ENCODE data around the gene GNE. TPM values are rescaled to one million over a fixed set of nuclear protein-coding genes. Genes with fewer than 3 reads are reported as not detected.

GNE gene
- polyA plus RNA-seq, 3 donors: 4.1 to 5.0 (median 4.5) TPM

DNA sequence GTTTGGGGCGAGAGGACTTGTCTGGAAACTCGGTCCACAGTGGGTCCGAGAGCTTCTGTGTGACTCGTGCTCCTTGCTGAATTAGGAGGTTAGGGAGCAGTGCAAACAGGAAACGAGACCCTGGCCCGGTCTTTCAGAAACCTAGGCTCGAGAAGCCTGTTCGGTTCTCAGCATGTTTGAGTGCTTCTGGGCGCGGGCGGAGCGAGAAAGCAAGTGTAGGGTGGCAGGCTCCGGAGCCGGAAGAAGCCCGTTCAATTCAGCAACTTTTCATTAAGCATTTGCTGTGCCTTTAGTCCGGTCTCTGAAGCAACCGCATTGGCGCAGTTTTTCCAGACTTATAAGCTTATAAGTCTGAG is 67.0 kb downstream of the GNE start:
- Histone ChIP-seq H3K4me1 (ENCODE audit: control insufficient read depth in 1 of 2, insufficient read depth in 2 of 2, low read length in 2 of 2) (peaks cover 31 to 40% of the 10 kb centered on the region in 2 donors), H3K9me3 (replicated peaks in 1 of 2; ENCODE audit: control insufficient read depth in 1 of 2, insufficient read depth in 1 of 2, low read length in 2 of 2) (no peaks in the 10 kb centered on the region), H3K4me2 (replicated peaks; ENCODE audit: extremely low read depth, low read length, poor library complexity, severe bottlenecking) (peak overlapping the region; percentile 82), H3K27me3 (ENCODE audit: control insufficient read depth in 2 of 2, insufficient read depth in 2 of 2, low read length in 2 of 2) (no peaks in the 10 kb centered on the region), H3K4me3 (replicated peaks in 1 of 3; ENCODE audit: low read depth in 2 of 3, low read length in 3 of 3) (peak overlapping the region; percentile 79 to 85 (median 84)), H4K20me1 (ENCODE audit: insufficient read depth, low read length) (peaks cover 50% of the 10 kb centered on the region), H3K9ac (ENCODE audit: insufficient read depth, low read length, poor library complexity, severe bottlenecking) (peak overlapping the region; percentile 92), H2AFZ (ENCODE audit: insufficient read depth, low read depth, low read length, poor library complexity, severe bottlenecking) (peak overlapping the region; percentile 85), H3K36me3 (replicated peaks in 1 of 2; ENCODE audit: control insufficient read depth in 1 of 2, insufficient read depth in 2 of 2, low read length in 2 of 2) (peaks cover 0 to 15% of the 10 kb centered on the region in 2 donors), H3K79me2 (ENCODE audit: insufficient read depth, low read length) (peaks cover 56% of the 10 kb centered on the region), H3K27ac (ENCODE audit: low read depth in 1 of 2, low read length in 2 of 2) (peak overlapping the region; percentile 86 to 92)
- 0% methylated on average over 18 of the region's 18 CpGs for WGBS (ENCODE audit: insufficient coverage)
- intact Hi-C loops (cut with micrococcal nuclease): no loop called here
- Mint-ChIP-seq H3K4me1 (peaks cover 39% of the 10 kb centered on the region), H3K27me3 (ENCODE audit: low read depth in 3 of 3) (peaks cover 5 to 8% (median 7%) of the 10 kb centered on the region in 3 donors), H3K27ac (peak overlapping the region; percentile 92 to 99 (median 95)), H3K36me3 (peaks cover 17 to 29% of the 10 kb centered on the region in 2 donors), H3K9me3 (no peaks in the 10 kb centered on the region), H3K4me3 (peak overlapping the region; percentile 95 to 97)
- TF ChIP-seq, protein P1, sequence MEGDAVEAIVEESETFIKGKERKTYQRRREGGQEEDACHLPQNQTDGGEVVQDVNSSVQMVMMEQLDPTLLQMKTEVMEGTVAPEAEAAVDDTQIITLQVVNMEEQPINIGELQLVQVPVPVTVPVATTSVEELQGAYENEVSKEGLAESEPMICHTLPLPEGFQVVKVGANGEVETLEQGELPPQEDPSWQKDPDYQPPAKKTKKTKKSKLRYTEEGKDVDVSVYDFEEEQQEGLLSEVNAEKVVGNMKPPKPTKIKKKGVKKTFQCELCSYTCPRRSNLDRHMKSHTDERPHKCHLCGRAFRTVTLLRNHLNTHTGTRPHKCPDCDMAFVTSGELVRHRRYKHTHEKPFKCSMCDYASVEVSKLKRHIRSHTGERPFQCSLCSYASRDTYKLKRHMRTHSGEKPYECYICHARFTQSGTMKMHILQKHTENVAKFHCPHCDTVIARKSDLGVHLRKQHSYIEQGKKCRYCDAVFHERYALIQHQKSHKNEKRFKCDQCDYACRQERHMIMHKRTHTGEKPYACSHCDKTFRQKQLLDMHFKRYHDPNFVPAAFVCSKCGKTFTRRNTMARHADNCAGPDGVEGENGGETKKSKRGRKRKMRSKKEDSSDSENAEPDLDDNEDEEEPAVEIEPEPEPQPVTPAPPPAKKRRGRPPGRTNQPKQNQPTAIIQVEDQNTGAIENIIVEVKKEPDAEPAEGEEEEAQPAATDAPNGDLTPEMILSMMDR (IDR thresholded peaks at IDR 0.05): no peak
- peak in 2 of 3 donors; percentile 25 to 31 for DNase-seq

DNA sequence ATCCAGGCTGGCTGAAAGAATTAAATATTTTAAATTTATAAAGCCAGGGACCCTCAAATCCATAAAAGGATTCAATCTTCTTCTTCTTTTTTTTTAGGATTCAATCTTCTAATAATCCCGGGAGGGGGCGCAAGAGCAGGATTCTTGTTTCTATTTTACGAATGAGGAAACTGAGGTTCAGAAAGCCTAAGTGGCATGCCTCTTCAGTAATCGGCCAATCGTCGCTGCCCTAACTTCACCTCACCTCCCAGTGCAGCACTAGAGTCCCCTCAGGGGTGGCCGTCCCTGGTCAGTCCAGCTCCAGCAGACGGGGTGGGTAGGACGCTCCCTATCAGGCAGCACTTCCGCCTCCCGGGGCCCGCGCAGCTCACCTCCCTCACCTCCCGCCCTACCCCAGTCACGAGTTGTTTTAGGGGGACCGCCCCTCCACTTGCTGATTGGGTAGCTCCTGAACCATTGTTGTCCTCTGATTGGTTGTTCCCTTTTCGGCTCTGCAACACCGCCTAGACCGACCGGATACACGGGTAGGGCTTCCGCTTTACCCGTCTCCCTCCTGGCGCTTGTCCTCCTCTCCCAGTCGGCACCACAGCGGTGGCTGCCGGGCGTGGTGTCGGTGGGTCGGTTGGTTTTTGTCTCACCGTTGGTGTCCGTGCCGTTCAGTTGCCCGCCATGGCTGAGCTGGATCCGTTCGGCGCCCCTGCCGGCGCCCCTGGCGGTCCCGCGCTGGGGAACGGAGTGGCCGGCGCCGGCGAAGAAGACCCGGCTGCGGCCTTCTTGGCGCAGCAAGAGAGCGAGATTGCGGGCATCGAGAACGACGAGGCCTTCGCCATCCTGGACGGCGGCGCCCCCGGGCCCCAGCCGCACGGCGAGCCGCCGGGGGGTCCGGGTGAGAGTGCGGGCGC is 67.6 kb downstream of the GNE start, which contains the start of gene CLTA:
Gene CLTA, plus strand, starts transcription at position 534 of the 902 bp plus-strand sequence. Its CDS starts 136 bp downstream, at position 670.
- Mint-ChIP-seq H3K4me1 (peaks cover 39% of the 10 kb centered on the region), H3K9me3 (no peaks in the 10 kb centered on the region), H3K36me3 (peaks cover 17 to 22% of the 10 kb centered on the region in 2 donors), H3K27ac (peak within 1 kb of the TSS; percentile 92 to 99 (median 95)), H3K4me3 (peak within 1 kb of the TSS; percentile 95 to 97), H3K27me3 (ENCODE audit: low read depth in 3 of 3) (peaks cover 5 to 8% (median 7%) of the 10 kb centered on the region in 3 donors)
- H3K27ac ChIP-seq (ENCODE audit: low read depth in 1 of 2, low read length in 2 of 2): peak within 1 kb of the TSS; percentile 86 to 92
- peaks cover 0 to 14% of the 10 kb centered on the region in 2 donors for H3K36me3 ChIP-seq (replicated peaks in 1 of 2; ENCODE audit: control insufficient read depth in 1 of 2, insufficient read depth in 2 of 2, low read length in 2 of 2)
- H3K9me3 ChIP-seq (replicated peaks in 1 of 2; ENCODE audit: control insufficient read depth in 1 of 2, insufficient read depth in 1 of 2, low read length in 2 of 2): no peaks in the 10 kb centered on the region
- H3K4me1 ChIP-seq (ENCODE audit: control insufficient read depth in 1 of 2, insufficient read depth in 2 of 2, low read length in 2 of 2): peaks cover 31 to 40% of the 10 kb centered on the region in 2 donors
- no peaks in the 10 kb centered on the region for H3K27me3 ChIP-seq (ENCODE audit: control insufficient read depth in 2 of 2, insufficient read depth in 2 of 2, low read length in 2 of 2)
- WGBS (ENCODE audit: insufficient coverage): under 1% methylated on average over 63 of the region's 68 CpGs
- H3K4me3 ChIP-seq (replicated peaks in 1 of 3; ENCODE audit: low read depth in 2 of 3, low read length in 3 of 3): peak within 1 kb of the TSS; percentile 79 to 85 (median 84)
- DNase-seq: peak; percentile 97 to 99 (median 99)
- peak within 1 kb of the TSS; percentile 82 for H3K4me2 ChIP-seq (replicated peaks; ENCODE audit: extremely low read depth, low read length, poor library complexity, severe bottlenecking)
- TF ChIP-seq, protein P1 (IDR thresholded peaks at IDR 0.05): peak; percentile 79
- peak within 1 kb of the TSS; percentile 92 for H3K9ac ChIP-seq (ENCODE audit: insufficient read depth, low read length, poor library complexity, severe bottlenecking)
- peak within 1 kb of the TSS; percentile 85 for H2AFZ ChIP-seq (ENCODE audit: insufficient read depth, low read depth, low read length, poor library complexity, severe bottlenecking)
- H3K79me2 ChIP-seq (ENCODE audit: insufficient read depth, low read length): peaks cover 50% of the 10 kb centered on the region
- H4K20me1 ChIP-seq (ENCODE audit: insufficient read depth, low read length): peaks cover 43% of the 10 kb centered on the region
- intact Hi-C loops (cut with micrococcal nuclease): no loop called here

Data from CD14-positive monocyte (primary cell).